H9 (cell line): ENCODE results near the gene DACT3. TPM values are rescaled to one million over a fixed set of nuclear protein-coding genes. Genes with fewer than 3 reads are reported as not detected.

ENCODE experiments used
- DNase-seq: peaks from one replicate; pipeline ENCODE4 v3.0.0-alpha.2; 2017
- H2AFZ ChIP-seq: one replicate; pipeline ENCODE4 v1.6.1; 2013; ENCODE audit warnings: mild to moderate bottlenecking, low read length, control low read depth, moderate library complexity
- H2AK5ac ChIP-seq: 2 replicates; pipeline ENCODE4 v1.6.1; 2013; ENCODE audit warnings: low read length, control low read depth, mixed read lengths; ENCODE audit not compliant: insufficient read length
- H2BK120ac ChIP-seq: one replicate; pipeline ENCODE4 v1.6.1; 2013; ENCODE audit warnings: low read depth, mild to moderate bottlenecking, low read length, control low read depth, inconsistent platforms; ENCODE audit not compliant: poor library complexity, severe bottlenecking
- H2BK12ac ChIP-seq: 2 replicates; pipeline ENCODE4 v1.6.1; 2013; ENCODE audit warnings: low read length, control low read depth, mixed read lengths, low read depth; ENCODE audit not compliant: insufficient read length
- H2BK15ac ChIP-seq: 2 replicates; pipeline ENCODE4 v1.6.1; 2013; ENCODE audit warnings: low read depth, low read length, control low read depth
- H2BK20ac ChIP-seq: one replicate; pipeline ENCODE4 v1.6.1; 2013; ENCODE audit warnings: low read depth, mild to moderate bottlenecking, low read length, control low read depth, inconsistent platforms; ENCODE audit not compliant: poor library complexity, severe bottlenecking
- H2BK5ac ChIP-seq: 2 replicates; pipeline ENCODE4 v1.6.1; 2013; ENCODE audit warnings: low read length, control low read depth, mixed read lengths; ENCODE audit not compliant: insufficient read length
- H3K14ac ChIP-seq: 2 replicates; pipeline ENCODE4 v1.6.1; 2013; ENCODE audit warnings: low read length, control low read depth; ENCODE audit not compliant: insufficient read depth
- H3K18ac ChIP-seq: 2 replicates; pipeline ENCODE4 v1.6.1; 2013; ENCODE audit warnings: low read depth, mild to moderate bottlenecking, mixed read lengths, low read length, control low read depth; ENCODE audit not compliant: insufficient read length
- H3K23ac ChIP-seq: 2 replicates; pipeline ENCODE4 v1.6.1; 2013; ENCODE audit warnings: low read length, control low read depth, mixed read lengths, low read depth; ENCODE audit not compliant: insufficient read length
- H3K23me2 ChIP-seq: 2 replicates; pipeline ENCODE4 v1.6.1; 2013; ENCODE audit warnings: low read depth, mild to moderate bottlenecking, mixed read lengths, low read length, control low read depth; ENCODE audit not compliant: insufficient read length, poor library complexity, severe bottlenecking
- H3K27ac ChIP-seq: 2 replicates; pipeline ENCODE4 v1.5.1; 2013; ENCODE audit warnings: low read length, control low read depth, mixed read lengths, low read depth; ENCODE audit not compliant: insufficient read length
- H3K27me3 ChIP-seq: 2 replicates; pipeline ENCODE4 v1.6.1; 2013; ENCODE audit warnings: low read length, control low read depth, inconsistent platforms; ENCODE audit not compliant: insufficient read depth
- H3K4ac ChIP-seq: 2 replicates; pipeline ENCODE4 v1.6.1; 2013; ENCODE audit warnings: low read depth, mild to moderate bottlenecking, control low read depth, inconsistent platforms, low read length, moderate library complexity
- H3K4me1 ChIP-seq: 2 replicates; pipeline ENCODE4 v1.6.1; 2013; ENCODE audit warnings: low read length, control low read depth, inconsistent platforms; ENCODE audit not compliant: insufficient read depth
- H3K4me2 ChIP-seq: 2 replicates; pipeline ENCODE4 v1.6.1; 2013; ENCODE audit warnings: low read length, control low read depth, mixed read lengths; ENCODE audit not compliant: insufficient read length, insufficient read depth
- H3K56ac ChIP-seq: 2 replicates; pipeline ENCODE4 v1.6.1; 2013; ENCODE audit warnings: low read depth, mild to moderate bottlenecking, mixed read lengths, low read length, control low read depth; ENCODE audit not compliant: insufficient read length
- H3K79me1 ChIP-seq: 2 replicates; pipeline ENCODE4 v1.6.1; 2013; ENCODE audit warnings: low read depth, mild to moderate bottlenecking, moderate library complexity, low read length, control low read depth, inconsistent platforms; ENCODE audit not compliant: insufficient read depth, poor library complexity, severe bottlenecking
- H3K79me2 ChIP-seq: 2 replicates; pipeline ENCODE4 v1.6.1; 2013; ENCODE audit warnings: low read length, control low read depth, inconsistent platforms; ENCODE audit not compliant: insufficient read depth
- H3K9ac ChIP-seq: 2 replicates; pipeline ENCODE4 v1.6.1; 2013; ENCODE audit warnings: low read length, control low read depth, mixed read lengths; ENCODE audit not compliant: insufficient read length; ENCODE audit errors: extremely low read depth
- H3K9me3 ChIP-seq: one replicate; pipeline ENCODE4 v1.6.1; 2013; ENCODE audit warnings: low read depth, low read length, inconsistent platforms; ENCODE audit not compliant: control insufficient read depth
- H3T11ph ChIP-seq: one replicate; pipeline ENCODE4 v1.6.1; 2013; ENCODE audit warnings: mild to moderate bottlenecking, low read length, control low read depth, inconsistent platforms
- H4K20me1 ChIP-seq: one replicate; pipeline ENCODE4 v1.6.1; 2013; ENCODE audit not compliant: control insufficient read depth, insufficient read length, insufficient read depth
- H4K5ac ChIP-seq: 2 replicates; pipeline ENCODE4 v1.6.1; 2013; ENCODE audit warnings: low read depth, mild to moderate bottlenecking, mixed read lengths, low read length, control low read depth; ENCODE audit not compliant: insufficient read length
- H4K8ac ChIP-seq: replicated peaks from 2 replicates; pipeline ENCODE4 v1.6.1; 2013; ENCODE audit warnings: low read length, control low read depth, mixed read lengths, low read depth; ENCODE audit not compliant: insufficient read length
- H4K91ac ChIP-seq: 2 replicates; pipeline ENCODE4 v1.6.1; 2013; ENCODE audit warnings: low read depth, mild to moderate bottlenecking, moderate library complexity, mixed read lengths, low read length, control low read depth; ENCODE audit not compliant: insufficient read length
- H3K27ac Mint-ChIP-seq, 3 experiments: 2 replicates in 2 of 3; 3 replicates in 1 of 3; pipeline ENCODE4 v1.8.0; 2020 to 2021; ENCODE audit warnings: mixed read lengths in 3 of 3, mild to moderate bottlenecking in 1 of 3, moderate library complexity in 1 of 3
- H3K27me3 Mint-ChIP-seq: 2 replicates; pipeline ENCODE4 v1.8.0; 2021; ENCODE audit warnings: low read depth, mild to moderate bottlenecking, moderate library complexity, mixed read lengths
- H3K36me3 Mint-ChIP-seq, 3 experiments: 2 replicates in 2 of 3; 3 replicates in 1 of 3; pipeline ENCODE4 v1.8.0; 2020 to 2021; ENCODE audit warnings: low read depth in 3 of 3, mixed read lengths in 3 of 3; ENCODE audit not compliant: insufficient read depth in 1 of 3
- H3K4me1 Mint-ChIP-seq, 2 experiments: 2 replicates each; pipeline ENCODE4 v1.8.0; 2020; ENCODE audit warnings: mixed read lengths in 2 of 2
- H3K4me3 Mint-ChIP-seq, 2 experiments: 2 replicates in 1 of 2; 3 replicates in 1 of 2; pipeline ENCODE4 v1.8.0; 2020 to 2021; ENCODE audit warnings: mild to moderate bottlenecking in 2 of 2, mixed read lengths in 2 of 2, moderate library complexity in 1 of 2
- H3K9me3 Mint-ChIP-seq, 2 experiments: 2 replicates in 1 of 2; 3 replicates in 1 of 2; pipeline ENCODE4 v1.8.0; 2020; ENCODE audit warnings: mild to moderate bottlenecking in 2 of 2, mixed read lengths in 2 of 2, moderate library complexity in 1 of 2
- WGBS: extraction: QIAGEN DNeasy Blood & Tissue Kit; methylation state at CpG from one replicate; pipeline ENCODE4 v1.1.7; 2013; ENCODE audit warnings: missing lambda C conversion rate, low lambda C conversion rate, mixed read lengths; ENCODE audit not compliant: insufficient read length; ENCODE audit errors: extremely low coverage; 5-methylcytosine and 5-hydroxymethylcytosine counted together
- total RNA-seq: library from RNA; stranded (reverse); gene quantifications from 2 replicates; pipeline ENCODE4 v1.2.1, GENCODE V29; 2021
- TF ChIP-seq, protein P1 (sequence below): fragments of 200-600 bp; sonication (generic); conservative IDR thresholded peaks from 3 replicates; pipeline ENCODE4 v1.8.0; 2021; ENCODE audit warnings: antibody characterized with exemption, mild to moderate bottlenecking

Gene DACT3
- total RNA-seq, 1 experiment from 2014 or later: 0.87 TPM

GRCh38 chr19:46697204-46697960, 36.4 kb upstream of the DACT3 start:
- H3K4me1 Mint-ChIP-seq: peaks cover 7 to 17% of the 10 kb centered on the region in 2 experiments
- H3K4me2 ChIP-seq: peak overlapping the region; percentile 47
- no peaks in the 10 kb centered on the region for H3K9me3 Mint-ChIP-seq
- no peak overlapping the region for H2AFZ ChIP-seq
- H3K9ac ChIP-seq: no peak overlapping the region
- no peak overlapping the region for H4K91ac ChIP-seq
- H2BK20ac ChIP-seq: no peak overlapping the region
- no peak overlapping the region for H3K4ac ChIP-seq
- peaks cover 53 to 83% (median 83%) of the 10 kb centered on the region in 3 experiments for H3K36me3 Mint-ChIP-seq
- no peaks in the 10 kb centered on the region for H3K9me3 ChIP-seq
- no peaks in the 10 kb centered on the region for H3K79me1 ChIP-seq
- H3K4me1 ChIP-seq: no peaks in the 10 kb centered on the region
- TF ChIP-seq, protein P1, sequence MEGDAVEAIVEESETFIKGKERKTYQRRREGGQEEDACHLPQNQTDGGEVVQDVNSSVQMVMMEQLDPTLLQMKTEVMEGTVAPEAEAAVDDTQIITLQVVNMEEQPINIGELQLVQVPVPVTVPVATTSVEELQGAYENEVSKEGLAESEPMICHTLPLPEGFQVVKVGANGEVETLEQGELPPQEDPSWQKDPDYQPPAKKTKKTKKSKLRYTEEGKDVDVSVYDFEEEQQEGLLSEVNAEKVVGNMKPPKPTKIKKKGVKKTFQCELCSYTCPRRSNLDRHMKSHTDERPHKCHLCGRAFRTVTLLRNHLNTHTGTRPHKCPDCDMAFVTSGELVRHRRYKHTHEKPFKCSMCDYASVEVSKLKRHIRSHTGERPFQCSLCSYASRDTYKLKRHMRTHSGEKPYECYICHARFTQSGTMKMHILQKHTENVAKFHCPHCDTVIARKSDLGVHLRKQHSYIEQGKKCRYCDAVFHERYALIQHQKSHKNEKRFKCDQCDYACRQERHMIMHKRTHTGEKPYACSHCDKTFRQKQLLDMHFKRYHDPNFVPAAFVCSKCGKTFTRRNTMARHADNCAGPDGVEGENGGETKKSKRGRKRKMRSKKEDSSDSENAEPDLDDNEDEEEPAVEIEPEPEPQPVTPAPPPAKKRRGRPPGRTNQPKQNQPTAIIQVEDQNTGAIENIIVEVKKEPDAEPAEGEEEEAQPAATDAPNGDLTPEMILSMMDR: no peak
- H2BK12ac ChIP-seq: no peak overlapping the region
- WGBS: no CpG with 5 or more reads among the region's 39 CpGs
- H2BK5ac ChIP-seq: no peak overlapping the region
- H3K27me3 Mint-ChIP-seq: no peaks in the 10 kb centered on the region; the same call in 1 of the 2 replicates
- H2BK120ac ChIP-seq: no peak overlapping the region
- H3K23ac ChIP-seq: no peak overlapping the region
- H3K27ac ChIP-seq: no peak overlapping the region
- peak; percentile 99 for DNase-seq
- H2BK15ac ChIP-seq: no peak overlapping the region
- no peak overlapping the region for H3K18ac ChIP-seq
- no peaks in the 10 kb centered on the region for H3K23me2 ChIP-seq
- H3K56ac ChIP-seq: no peak overlapping the region
- H3K79me2 ChIP-seq: no peaks in the 10 kb centered on the region
- H3K27ac Mint-ChIP-seq: peak overlapping the region; percentile 22 to 95 (median 94); a peak in 5 of 7 replicates
- H4K5ac ChIP-seq: no peak overlapping the region
- H4K8ac ChIP-seq: no peak overlapping the region
- peak overlapping the region; percentile 40 to 70; a peak in 3 of 5 replicates for H3K4me3 Mint-ChIP-seq
- no peaks in the 10 kb centered on the region for H3K27me3 ChIP-seq
- H3K14ac ChIP-seq: no peak overlapping the region
- no peaks in the 10 kb centered on the region for H4K20me1 ChIP-seq
- H3T11ph ChIP-seq: no peak overlapping the region
- H2AK5ac ChIP-seq: no peak overlapping the region
